CD8-positive, alpha-beta memory T cell (primary cell): ENCODE data around the gene GRM2. TPM values are rescaled to one million over a fixed set of nuclear protein-coding genes. Genes with fewer than 3 reads are reported as not detected.

Experiments used
- CTCF ChIA-PET: fragments of 350-600 bp; sonication (Branson Sonifier 250); formaldehyde crosslinking; loops from one replicate; lab custom pipeline; 2021; ENCODE audit warnings: antibody characterized with exemption; lab: Charles Lee
- POLR2A ChIA-PET: fragments of 350-600 bp; sonication (Branson Sonifier 250); formaldehyde crosslinking; loops from one replicate; lab custom pipeline; 2021; ENCODE audit warnings: antibody characterized with exemption; lab: Charles Lee
- DNase-seq, 5 donors: peaks; one replicate each; pipeline versions ENCODE4 v3.0.0 to v3.0.0-alpha.2; 2020 to 2022; ENCODE audit warnings: mixed read lengths in 1 of 5
- H3K27ac ChIP-seq: one replicate; pipeline ENCODE4 v1.7.0; 2013; ENCODE audit warnings: low read depth, mild to moderate bottlenecking, low read length, moderate library complexity
- H3K27me3 ChIP-seq: 2 replicates; pipeline ENCODE4 v1.7.0; 2013; ENCODE audit warnings: low read length, mild to moderate bottlenecking; ENCODE audit not compliant: insufficient read depth, poor library complexity, severe bottlenecking
- H3K36me3 ChIP-seq: 2 replicates; pipeline ENCODE4 v1.7.0; 2013; ENCODE audit warnings: mild to moderate bottlenecking, low read length, moderate library complexity; ENCODE audit not compliant: insufficient read depth
- H3K4me1 ChIP-seq: 2 replicates; pipeline ENCODE4 v1.7.0; 2013; ENCODE audit warnings: mild to moderate bottlenecking, low read length, moderate library complexity; ENCODE audit not compliant: insufficient read depth
- H3K4me3 ChIP-seq: 2 replicates; pipeline ENCODE4 v1.7.0; 2013; ENCODE audit warnings: mild to moderate bottlenecking, low read length
- H3K9me3 ChIP-seq: 2 replicates; pipeline ENCODE4 v1.7.0; 2013; ENCODE audit warnings: mild to moderate bottlenecking, low read length
- H3K27ac Mint-ChIP-seq, 8 donors: one replicate each; pipeline ENCODE4 v1.8.0; 2020 to 2021; ENCODE audit warnings: mixed read lengths in 8 of 8, mild to moderate bottlenecking in 6 of 8, inconsistent platforms in 3 of 8, moderate library complexity in 3 of 8
- H3K27me3 Mint-ChIP-seq, 2 donors: one replicate each; pipeline ENCODE4 v1.8.0; 2020 to 2021; ENCODE audit warnings: mixed read lengths in 2 of 2, mild to moderate bottlenecking in 1 of 2, moderate library complexity in 1 of 2
- H3K36me3 Mint-ChIP-seq, 3 donors: one replicate each; pipeline ENCODE4 v1.8.0; 2020 to 2021; ENCODE audit warnings: mixed read lengths in 3 of 3, inconsistent platforms in 1 of 3, mild to moderate bottlenecking in 1 of 3
- H3K4me1 Mint-ChIP-seq, 3 donors: one replicate each; pipeline ENCODE4 v1.8.0; 2020 to 2021; ENCODE audit warnings: mixed read lengths in 3 of 3, inconsistent platforms in 1 of 3, mild to moderate bottlenecking in 1 of 3
- H3K4me3 Mint-ChIP-seq, 7 donors: one replicate each; pipeline ENCODE4 v1.8.0; 2020 to 2021; ENCODE audit warnings: mixed read lengths in 7 of 7, mild to moderate bottlenecking in 6 of 7, moderate library complexity in 4 of 7, inconsistent platforms in 2 of 7
- H3K9me3 Mint-ChIP-seq, 5 donors: one replicate each; pipeline ENCODE4 v1.8.0; 2020 to 2022; ENCODE audit warnings: mixed read lengths in 5 of 5, mild to moderate bottlenecking in 3 of 5, moderate library complexity in 2 of 5, inconsistent platforms in 1 of 5
- polyA plus RNA-seq: library from polyadenylated mRNA; unstranded; fragments of 300-500 nt; fragmentation: Illumina TruSeq; gene quantifications from one replicate; pipeline ENCODE4 v1.2.3, GENCODE V29; 2021
- total RNA-seq, 2 experiments: library from RNA; stranded (reverse); gene quantifications; one replicate each; pipeline ENCODE4 v1.2.3, GENCODE V29; 2021

The GRM2 gene
- total and polyA plus RNA-seq, 3 experiments from 2014 or later = 0.10 to 0.62 (median 0.59) TPM

- Histone ChIP-seq H3K4me3 (peak overlapping the region; percentile 90), H3K27me3 (no peaks in the 10 kb centered on the region), H3K27ac (peak overlapping the region; percentile 96), H3K9me3 (no peaks in the 10 kb centered on the region), H3K36me3 (peaks cover 10% of the 10 kb centered on the region), H3K4me1 (peaks cover 54% of the 10 kb centered on the region)
- ChIA-PET POLR2A (interaction anchor here (0.7 to 2.8 kb wide), 3 partner anchors 16 to 170 kb away, joined by 3 to 13 read pairs (median 8); partner anchors contain the start of gene DCAF1), CTCF (interaction anchor here (0.8 to 13.9 kb wide), 12 partner anchors 8 to 1054 kb away, joined by 3 to 210 read pairs (median 4); partner anchors contain the start of genes DCAF1 and RAD54L2)
- Mint-ChIP-seq H3K36me3 (peaks cover under 1 to 19% (median 2%) of the 10 kb centered on the region in 3 donors), H3K4me1 (peaks cover 54 to 64% (median 57%) of the 10 kb centered on the region in 3 donors), H3K27me3 (peaks cover 0 to 2% of the 10 kb centered on the region in 2 donors), H3K27ac (peak overlapping the region; percentile 88 to 95 (median 92)), H3K9me3 (no peaks in the 10 kb centered on the region), H3K4me3 (peak overlapping the region; percentile 84 to 96 (median 91))
- peak in 2 of 5 donors; percentile 25 to 40 for DNase-seq
Measured at GRCh38 chr3:51670053-51670822, 36.6 kb upstream of the GRM2 start.

- Mint-ChIP-seq H3K4me3 (peak within 1 kb of the TSS; percentile 84 to 96 (median 91)), H3K4me1 (peaks cover 62 to 72% (median 65%) of the 10 kb centered on the region in 3 donors), H3K27ac (peak within 1 kb of the TSS; percentile 88 to 98 (median 92)), H3K36me3 (peaks cover 6 to 24% (median 7%) of the 10 kb centered on the region in 3 donors), H3K9me3 (no peaks in the 10 kb centered on the region), H3K27me3 (peaks cover 0 to 2% of the 10 kb centered on the region in 2 donors)
- no peaks in the 10 kb centered on the region for H3K9me3 ChIP-seq
- H3K4me1 ChIP-seq = peaks cover 62% of the 10 kb centered on the region
- DNase-seq = peak; percentile 94 to 97 (median 95)
- ChIA-PET CTCF (interaction anchor here (1.5 to 13.9 kb wide), 5 partner anchors 12 to 169 kb away, joined by 4 to 210 read pairs (median 17); partner anchors contain the start of genes DCAF1 and RAD54L2), POLR2A (interaction anchor here (1.3 to 2.8 kb wide), 5 partner anchors 10 to 286 kb away, joined by 4 to 26 read pairs (median 13); partner anchors contain the start of genes DCAF1 and MANF)
- H3K27ac ChIP-seq = peak within 1 kb of the TSS; percentile 96
- no peaks in the 10 kb centered on the region for H3K27me3 ChIP-seq
- peaks cover 14% of the 10 kb centered on the region for H3K36me3 ChIP-seq
- peak within 1 kb of the TSS; percentile 90 for H3K4me3 ChIP-seq
Measured at GRCh38 chr3:51670823-51671733, 35.8 kb upstream of the GRM2 start, which contains the start of gene TEX264. Gene TEX264 (plus strand): TSS chr3:51671252. CDS start chr3:51674305, 3,053 bp downstream.

- H3K4me1 ChIP-seq = peaks cover 71% of the 10 kb centered on the region
- H3K27ac ChIP-seq = peak overlapping the region; percentile 96
- H3K9me3 ChIP-seq = no peaks in the 10 kb centered on the region
- H3K27me3 Mint-ChIP-seq = peaks cover 0 to 2% of the 10 kb centered on the region in 2 donors
- no peaks in the 10 kb centered on the region for H3K9me3 Mint-ChIP-seq
- peaks cover 6 to 31% (median 9%) of the 10 kb centered on the region in 3 donors for H3K36me3 Mint-ChIP-seq
- peak in 3 of 5 donors; percentile 35 to 65 (median 50) for DNase-seq
- H3K4me3 ChIP-seq = peak overlapping the region; percentile 90
- no peaks in the 10 kb centered on the region for H3K27me3 ChIP-seq
- H3K36me3 ChIP-seq = peaks cover 23% of the 10 kb centered on the region
- H3K27ac Mint-ChIP-seq = peak overlapping the region; percentile 88 to 98 (median 90)
- peaks cover 67 to 80% (median 72%) of the 10 kb centered on the region in 3 donors for H3K4me1 Mint-ChIP-seq
- CTCF ChIA-PET = interaction anchor here (4.0 to 13.9 kb wide), 3 partner anchors 13 to 170 kb away, joined by 17 to 210 read pairs (median 93); partner anchors contain the start of gene DCAF1
- peak overlapping the region; percentile 84 to 96 (median 91) for H3K4me3 Mint-ChIP-seq
- POLR2A ChIA-PET = interaction anchor here (0.5 to 2.8 kb wide), 6 partner anchors 10 to 287 kb away, joined by 3 to 26 read pairs (median 8); partner anchors contain the start of genes DCAF1 and MANF
Measured at GRCh38 chr3:51671734-51672475, 35.0 kb upstream of the GRM2 start.

- no peak for DNase-seq
- peaks cover 0 to 2% of the 10 kb centered on the region in 2 donors for H3K27me3 Mint-ChIP-seq
- H3K27ac Mint-ChIP-seq = peak overlapping the region; percentile 58 to 95 (median 85)
- Histone ChIP-seq H3K9me3 (no peaks in the 10 kb centered on the region), H3K4me1 (peaks cover 82% of the 10 kb centered on the region), H3K36me3 (peaks cover 23% of the 10 kb centered on the region), H3K27me3 (no peaks in the 10 kb centered on the region), H3K4me3 (no peak overlapping the region), H3K27ac (no peak overlapping the region)
- peaks cover 6 to 37% (median 11%) of the 10 kb centered on the region in 3 donors for H3K36me3 Mint-ChIP-seq
- peaks cover 75 to 92% (median 84%) of the 10 kb centered on the region in 3 donors for H3K4me1 Mint-ChIP-seq
- POLR2A ChIA-PET = interaction anchor here (2.7 kb wide), 1 partner anchor 8 kb away, joined by 26 read pairs; no protein-coding TSS in a partner anchor
- no peaks in the 10 kb centered on the region for H3K9me3 Mint-ChIP-seq
- CTCF ChIA-PET = interaction anchor here (8.3 to 13.9 kb wide), 2 partner anchors 12 to 172 kb away, joined by 93 to 210 read pairs; partner anchors contain the start of gene DCAF1
- peak overlapping the region; percentile 51 to 87 (median 79) for H3K4me3 Mint-ChIP-seq
Measured at GRCh38 chr3:51673181-51673801, 33.6 kb upstream of the GRM2 start.

- Mint-ChIP-seq H3K9me3 (no peaks in the 10 kb centered on the region), H3K27ac (peak overlapping the region; percentile 16 to 95 (median 86)), H3K4me1 (peaks cover 79 to 94% (median 88%) of the 10 kb centered on the region in 3 donors), H3K4me3 (peak overlapping the region in 6 of 7 donors; percentile 26 to 87 (median 74)), H3K36me3 (peaks cover 6 to 40% (median 11%) of the 10 kb centered on the region in 3 donors), H3K27me3 (peaks cover 0 to 2% of the 10 kb centered on the region in 2 donors)
- no peaks in the 10 kb centered on the region for H3K9me3 ChIP-seq
- CTCF ChIA-PET = interaction anchor here (8.3 to 13.9 kb wide), 2 partner anchors 12 to 172 kb away, joined by 93 to 210 read pairs; partner anchors contain the start of gene DCAF1
- no peak for DNase-seq
- no peaks in the 10 kb centered on the region for H3K27me3 ChIP-seq
- peaks cover 87% of the 10 kb centered on the region for H3K4me1 ChIP-seq
- no peak overlapping the region for H3K4me3 ChIP-seq
- H3K36me3 ChIP-seq = peaks cover 23% of the 10 kb centered on the region
- no peak overlapping the region for H3K27ac ChIP-seq
- POLR2A ChIA-PET = interaction anchor here (2.7 kb wide), 1 partner anchor 7 kb away, joined by 26 read pairs; no protein-coding TSS in a partner anchor
Measured at GRCh38 chr3:51673802-51674654, 32.8 kb upstream of the GRM2 start.

- Histone ChIP-seq H3K9me3 (no peaks in the 10 kb centered on the region), H3K27me3 (no peaks in the 10 kb centered on the region), H3K4me1 (peaks cover 86% of the 10 kb centered on the region), H3K36me3 (peaks cover 23% of the 10 kb centered on the region), H3K4me3 (no peak overlapping the region), H3K27ac (peak overlapping the region; percentile 2)
- Mint-ChIP-seq H3K36me3 (peaks cover 6 to 44% (median 11%) of the 10 kb centered on the region in 3 donors), H3K4me1 (peaks cover 70 to 94% (median 88%) of the 10 kb centered on the region in 3 donors), H3K27ac (peak overlapping the region; percentile 32 to 97 (median 87)), H3K4me3 (peak overlapping the region in 3 of 7 donors; percentile 7 to 87 (median 9)), H3K27me3 (peaks cover 0 to 2% of the 10 kb centered on the region in 2 donors), H3K9me3 (no peaks in the 10 kb centered on the region)
- DNase-seq = no peak
- CTCF ChIA-PET = interaction anchor here (1.0 to 13.9 kb wide), 3 partner anchors 11 to 174 kb away, joined by 3 to 210 read pairs (median 93); partner anchors contain the start of gene DCAF1
- POLR2A ChIA-PET = no interaction called here
Measured at GRCh38 chr3:51675201-51675611, 31.7 kb upstream of the GRM2 start.
